HCT116 (cell line): ENCODE results near the gene GALNT14. TPM values are rescaled to one million over a fixed set of nuclear protein-coding genes. Genes with fewer than 3 reads are reported as not detected.

Source experiments
- ATAC-seq: fragments of 200-7000 bp; cut with Tn5 transposase; 2 replicates; pipeline ENCODE4 v1.9.1; 2020; ENCODE audit warnings: mild to moderate bottlenecking, moderate library complexity
- BruUV-seq: library from RNA; stranded (reverse); fragments of 400-500 nt; replicated peaks from 2 replicates; lab custom pipeline; 2021; lab: Mats Ljungman, UMichigan
- CTCF ChIA-PET: fragments of 300-600 bp; sonication (Branson Sonifier 250); formaldehyde crosslinking; loops from one replicate; lab custom pipeline; 2021; ENCODE audit warnings: antibody characterized with exemption; lab: Charles Lee
- POLR2A ChIA-PET: fragments of 300-600, 350-600 bp; sonication (Branson Sonifier 250); formaldehyde crosslinking; loops from one replicate; lab custom pipeline; 2021; ENCODE audit warnings: antibody characterized with exemption; lab: Charles Lee
- RAD21 ChIA-PET, 2 experiments: fragments of 300-600 bp; sonication (Branson Sonifier 250); formaldehyde crosslinking; loops; one replicate each; lab custom pipeline; 2023; ENCODE audit warnings: low total read pairs in 2 of 2; ENCODE audit not compliant: uncharacterized antibody in 2 of 2, unreplicated experiment in 2 of 2, low non-redundant PET in 1 of 2; lab: Charles Lee
- DNase-seq: peaks from one replicate; pipeline ENCODE4 v3.0.0-alpha.2; 2010; ENCODE audit warnings: low read depth, low spot score
- H2AFZ ChIP-seq: fragments of 200-600 bp; shearing (Covaris generic), sonication (generic); 2 replicates; pipeline ENCODE4 v1.6.1; 2017; ENCODE audit warnings: low read depth, mixed run types, mixed read lengths, antibody characterized with exemption, low read length; ENCODE audit not compliant: poor library complexity, severe bottlenecking
- H3K27ac ChIP-seq: 2 replicates; pipeline ENCODE4 v1.5.1; 2012; ENCODE audit warnings: low read depth, low read length
- H3K27me3 ChIP-seq: fragments of 200-600 bp; sonication (generic); 2 replicates; pipeline ENCODE4 v1.6.1; 2016; ENCODE audit warnings: mixed run types, low read length, mixed read lengths; ENCODE audit not compliant: insufficient read depth
- H3K36me3 ChIP-seq, 2 experiments: fragments of 200-500 bp in 1 of 2; fragments of 200-600 bp in 1 of 2; sonication (Bioruptor generic) in 1 of 2; sonication (generic) in 1 of 2; 2 replicates each; pipeline versions ENCODE4 v1.5.1 to v1.6.1; 2014 to 2016; ENCODE audit warnings: low read length in 2 of 2, inconsistent platforms in 1 of 2, mixed read lengths in 1 of 2, mixed run types in 1 of 2; ENCODE audit not compliant: insufficient read depth in 2 of 2, control insufficient read depth in 1 of 2
- H3K4me1 ChIP-seq, 2 experiments: fragments of 200-600 bp in 1 of 2; sonication (generic) in 1 of 2; 2 replicates each; pipeline versions ENCODE4 v1.5.1 to v1.6.1; 2012 to 2017; ENCODE audit warnings: low read length in 2 of 2, inconsistent platforms in 1 of 2, mild to moderate bottlenecking in 1 of 2, mixed read lengths in 1 of 2, mixed run types in 1 of 2, moderate library complexity in 1 of 2; ENCODE audit not compliant: insufficient read depth in 2 of 2, control insufficient read depth in 1 of 2
- H3K4me2 ChIP-seq: fragments of 200-600 bp; sonication (generic); 2 replicates; pipeline ENCODE4 v1.6.1; 2017; ENCODE audit warnings: mixed run types, low read length, mixed read lengths
- H3K4me3 ChIP-seq, 2 experiments: fragments of 200-600 bp in 1 of 2; sonication (generic) in 1 of 2; replicated peaks in 1 of 2; 2 replicates each; pipeline ENCODE4 v1.5.1; 2011 to 2016; ENCODE audit warnings: low read length in 2 of 2, control low read depth in 1 of 2, low read depth in 1 of 2, mild to moderate bottlenecking in 1 of 2, mixed read lengths in 1 of 2, mixed run types in 1 of 2
- H3K79me2 ChIP-seq: fragments of 200-600 bp; sonication (generic); 2 replicates; pipeline ENCODE4 v1.6.1; 2017; ENCODE audit warnings: mild to moderate bottlenecking, mixed run types, low read length, moderate library complexity, mixed read lengths; ENCODE audit not compliant: insufficient read depth
- H3K9ac ChIP-seq: fragments of 200-600 bp; sonication (generic); 2 replicates; pipeline ENCODE4 v1.6.1; 2016; ENCODE audit warnings: low read length, mixed read lengths
- H3K9me2 ChIP-seq: fragments of 200-600 bp; sonication (generic), shearing (Covaris generic); 2 replicates; pipeline ENCODE4 v1.6.1; 2017; ENCODE audit warnings: mixed run types, mild to moderate bottlenecking, moderate library complexity; ENCODE audit not compliant: insufficient read depth
- H3K9me3 ChIP-seq, 2 experiments: fragments of 200-500 bp in 1 of 2; fragments of 200-600 bp in 1 of 2; sonication (Bioruptor generic) in 1 of 2; sonication (generic) in 1 of 2; 2 replicates each; pipeline ENCODE4 v1.6.1; 2014 to 2017; ENCODE audit warnings: low read length in 2 of 2, mixed read lengths in 2 of 2, inconsistent platforms in 1 of 2, low read depth in 1 of 2, mild to moderate bottlenecking in 1 of 2, mixed run types in 1 of 2, moderate library complexity in 1 of 2; ENCODE audit not compliant: control insufficient read depth in 1 of 2, insufficient read depth in 1 of 2
- H4K20me1 ChIP-seq: fragments of 200-600 bp; sonication (generic), shearing (Covaris generic); 2 replicates; pipeline ENCODE4 v1.6.1; 2017; ENCODE audit warnings: mixed run types, mild to moderate bottlenecking, moderate library complexity; ENCODE audit not compliant: insufficient read depth
- ATF3 ChIP-seq: IDR thresholded peaks from 2 replicates; pipeline ENCODE4 v1.6.1; 2012
- CBX3 ChIP-seq: IDR thresholded peaks from 2 replicates; pipeline ENCODE4 v1.6.1; 2012; ENCODE audit warnings: low read depth
- CEBPB ChIP-seq: IDR thresholded peaks from 2 replicates; pipeline ENCODE4 v1.6.1; 2012; ENCODE audit warnings: low read depth
- CTCF ChIP-seq, 3 experiments: fragments of 200-600 bp in 1 of 3; sonication (generic) in 1 of 3; IDR thresholded peaks in 2 of 3; conservative IDR thresholded peaks in 1 of 3; 2 replicates each; pipeline ENCODE4 v1.5.1; 2012 to 2017; ENCODE audit warnings: low read depth in 2 of 3, low read length in 2 of 3, antibody characterized with exemption in 1 of 3, borderline replicate concordance in 1 of 3, control low read depth in 1 of 3, mild to moderate bottlenecking in 1 of 3, mixed read lengths in 1 of 3, mixed run types in 1 of 3, moderate library complexity in 1 of 3; ENCODE audit not compliant: insufficient read depth in 1 of 3
- EGR1 ChIP-seq: IDR thresholded peaks from 2 replicates; pipeline ENCODE4 v1.6.1; 2012; ENCODE audit warnings: low read depth
- ELF1 ChIP-seq: IDR thresholded peaks from 2 replicates; pipeline ENCODE4 v1.6.1; 2012; ENCODE audit warnings: low read depth, borderline replicate concordance
- EZH2 ChIP-seq: fragments of 200-600 bp; sonication (generic); IDR thresholded peaks from 2 replicates; pipeline ENCODE4 v1.6.1; 2017; ENCODE audit warnings: antibody characterized with exemption, mixed run types
- EZH2phosphoT487 ChIP-seq: fragments of 200-600 bp; IDR thresholded peaks from 2 replicates; pipeline ENCODE4 v1.6.1; 2018; ENCODE audit warnings: antibody characterized with exemption, borderline replicate concordance
- FOSL1 ChIP-seq: IDR thresholded peaks from 2 replicates; pipeline ENCODE4 v1.6.1; 2012; ENCODE audit warnings: low read depth
- JUND ChIP-seq: IDR thresholded peaks from 2 replicates; pipeline ENCODE4 v1.6.1; 2012
- POLR2A ChIP-seq: IDR thresholded peaks from 2 replicates; pipeline ENCODE4 v1.7.0; 2011; ENCODE audit warnings: borderline replicate concordance; ENCODE audit not compliant: insufficient read depth, insufficient read length; ENCODE audit errors: extremely low read depth
- POLR2AphosphoS5 ChIP-seq: IDR thresholded peaks from 2 replicates; pipeline ENCODE4 v1.6.1; 2011; ENCODE audit warnings: mild to moderate bottlenecking, low read depth, low read length, moderate library complexity
- RAD21 ChIP-seq: IDR thresholded peaks from 2 replicates; pipeline ENCODE4 v1.6.1; 2012; ENCODE audit warnings: low read depth, mild to moderate bottlenecking
- REST ChIP-seq: IDR thresholded peaks from 2 replicates; pipeline ENCODE4 v1.6.1; 2012; ENCODE audit warnings: low read depth
- SP1 ChIP-seq: IDR thresholded peaks from 2 replicates; pipeline ENCODE4 v1.6.1; 2012; ENCODE audit warnings: low read depth
- SRF ChIP-seq: IDR thresholded peaks from 2 replicates; pipeline ENCODE4 v1.6.1; 2012; ENCODE audit warnings: low read depth
- TCF7L2 ChIP-seq: IDR thresholded peaks from 2 replicates; pipeline ENCODE4 v1.7.0; 2011; ENCODE audit warnings: borderline replicate concordance, inconsistent platforms; ENCODE audit not compliant: insufficient read depth, insufficient read length; ENCODE audit errors: extremely low read depth
- ZBTB33 ChIP-seq: IDR thresholded peaks from 2 replicates; pipeline ENCODE4 v1.6.1; 2011; ENCODE audit warnings: mild to moderate bottlenecking, low read length, moderate library complexity; ENCODE audit not compliant: insufficient replicate concordance; ENCODE audit errors: extremely low read depth
- ZFX ChIP-seq: fragments of 450-650 bp; IDR thresholded peaks from 2 replicates; pipeline ENCODE4 v1.6.1; 2017
- ZNF274 ChIP-seq: fragments of 200-500 bp; sonication (Bioruptor generic); IDR thresholded peaks from 2 replicates; pipeline ENCODE4 v1.6.1; 2014; ENCODE audit warnings: mild to moderate bottlenecking, low read depth, low read length, inconsistent platforms
- intact Hi-C: fragments of 100-400 bp; cut with micrococcal nuclease; formaldehyde crosslinking; loops from 2 replicates; pipeline ENCODE4 v1.10.0; 2022
- total RNA-seq: library from RNA; stranded (reverse); gene quantifications from one replicate; pipeline ENCODE4 v1.2.1, GENCODE V29; 2021; ENCODE audit not compliant: unreplicated experiment

The GALNT14 gene
- total RNA-seq, 1 experiment from 2014 or later, result 11.2 TPM

GRCh38 chr2:31078579-31079105, 59.6 kb downstream of the GALNT14 start:
- no peak for ATAC-seq
- Histone ChIP-seq H3K4me2 (no peak overlapping the region), H4K20me1 (no peaks in the 10 kb centered on the region), H3K9me2 (no peaks in the 10 kb centered on the region), H3K27ac (no peak overlapping the region), H3K9me3 (no peaks in the 10 kb centered on the region), H3K27me3 (0 out of 2 replicates have a peak, but pooled peaks cover 8% of the 10 kb centered on the region), H3K79me2 (no peaks in the 10 kb centered on the region), H3K36me3 (no peaks in the 10 kb centered on the region), H3K4me1 (peaks cover 0 to 4% of the 10 kb centered on the region in 2 experiments; a peak in 1 of 4 replicates), H3K4me3 (no peak overlapping the region), H2AFZ (no peak overlapping the region), H3K9ac (no peak overlapping the region)
- CTCF ChIA-PET, result no interaction called here
- DNase-seq, result no peak
- BruUV-seq, result no TSS peak
- RAD21 ChIA-PET, result no interaction called here
- POLR2A ChIA-PET, result no interaction called here
- intact Hi-C loops, result no loop called here
- TF ChIP-seq TCF7L2 (no peak), SP1 (no peak), RAD21 (no peak), EZH2 (no peak), CBX3 (no peak), POLR2AphosphoS5 (no peak), CTCF (IDR thresholded peaks at IDR 0.05 in 2 of 3, conservative IDR thresholded peaks at IDR 0.05 in 1 of 3; ENCODE audit: borderline replicate concordance in 1 of 3, insufficient read depth in 1 of 3, low read depth in 2 of 3, low read length in 2 of 3) (no peak), ELF1 (no peak), SRF (no peak), ZFX (no peak), EZH2phosphoT487 (no peak), FOSL1 (no peak), ZNF274 (no peak), EGR1 (no peak), ZBTB33 (no peak), REST (no peak), CEBPB (no peak), POLR2A (no peak), JUND (no peak), ATF3 (no peak)
